IPS-18c (cell line): ENCODE results near the gene KIAA1328.

Source experiments
- H3K4me3 ChIP-seq: 2 replicates; pipeline ENCODE4 v1.7.0; 2013; ENCODE audit warnings: low read depth, mild to moderate bottlenecking, low read length, moderate library complexity; ENCODE audit not compliant: insufficient read depth
- H3K9me3 ChIP-seq: one replicate; pipeline ENCODE4 v1.6.1; 2013; ENCODE audit warnings: mild to moderate bottlenecking, low read length, moderate library complexity; ENCODE audit not compliant: control insufficient read depth, insufficient read depth

The KIAA1328 gene

DNA sequence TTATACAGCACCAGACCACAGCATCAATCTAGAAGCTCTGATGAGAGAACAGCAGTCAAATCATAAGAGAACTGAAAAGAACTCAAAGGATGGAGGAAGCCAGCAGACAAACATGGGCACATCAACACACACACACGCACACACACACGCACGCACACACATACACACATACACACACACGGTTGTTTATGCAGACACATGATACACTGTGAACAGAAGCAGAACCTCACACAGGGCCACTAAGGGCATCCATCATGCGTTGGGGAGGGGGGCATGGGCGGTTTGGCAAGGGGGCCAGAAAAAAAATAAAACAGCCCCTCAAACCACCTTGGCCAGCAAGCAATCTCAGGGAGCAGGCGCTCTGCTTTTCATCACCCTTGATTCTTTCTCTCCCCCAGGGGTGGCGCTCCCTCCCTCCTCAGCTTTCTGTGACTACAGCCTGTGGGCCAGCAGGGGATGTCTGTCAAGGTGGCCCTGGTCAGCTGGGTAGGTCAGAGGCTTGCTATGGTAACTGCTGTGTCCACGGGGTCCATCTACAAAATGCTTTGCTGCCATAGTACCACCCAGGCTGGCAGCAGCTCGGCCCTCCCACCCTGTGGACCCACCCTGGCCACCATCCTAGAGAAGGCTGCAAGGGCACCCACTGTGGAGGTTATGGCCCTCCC is 418.7 kb downstream of the KIAA1328 start:
- Histone ChIP-seq H3K4me3 (no peak overlapping the region), H3K9me3 (no peaks in the 10 kb centered on the region)

DNA sequence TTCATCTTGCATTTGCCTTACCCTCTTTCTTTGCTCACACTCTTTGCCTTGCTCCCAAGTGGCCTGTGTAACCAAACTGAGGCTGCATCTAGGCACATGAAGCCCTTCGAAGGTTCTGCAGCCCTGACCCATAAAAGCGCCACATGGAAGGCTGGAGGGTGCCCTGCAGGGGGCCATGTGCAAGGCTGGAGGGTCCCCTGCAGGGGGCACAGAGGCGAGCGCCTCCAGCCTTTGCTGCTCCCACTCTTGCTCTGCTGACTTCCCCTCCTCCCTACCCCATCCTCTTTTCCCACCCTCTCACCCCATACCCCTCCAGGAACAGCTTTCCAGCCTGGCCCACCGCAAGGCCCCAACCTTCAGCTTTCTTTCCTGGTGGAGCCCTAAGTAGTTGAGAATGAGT is 419.4 kb downstream of the KIAA1328 start:
- Histone ChIP-seq H3K4me3 (no peak overlapping the region), H3K9me3 (no peaks in the 10 kb centered on the region)

DNA sequence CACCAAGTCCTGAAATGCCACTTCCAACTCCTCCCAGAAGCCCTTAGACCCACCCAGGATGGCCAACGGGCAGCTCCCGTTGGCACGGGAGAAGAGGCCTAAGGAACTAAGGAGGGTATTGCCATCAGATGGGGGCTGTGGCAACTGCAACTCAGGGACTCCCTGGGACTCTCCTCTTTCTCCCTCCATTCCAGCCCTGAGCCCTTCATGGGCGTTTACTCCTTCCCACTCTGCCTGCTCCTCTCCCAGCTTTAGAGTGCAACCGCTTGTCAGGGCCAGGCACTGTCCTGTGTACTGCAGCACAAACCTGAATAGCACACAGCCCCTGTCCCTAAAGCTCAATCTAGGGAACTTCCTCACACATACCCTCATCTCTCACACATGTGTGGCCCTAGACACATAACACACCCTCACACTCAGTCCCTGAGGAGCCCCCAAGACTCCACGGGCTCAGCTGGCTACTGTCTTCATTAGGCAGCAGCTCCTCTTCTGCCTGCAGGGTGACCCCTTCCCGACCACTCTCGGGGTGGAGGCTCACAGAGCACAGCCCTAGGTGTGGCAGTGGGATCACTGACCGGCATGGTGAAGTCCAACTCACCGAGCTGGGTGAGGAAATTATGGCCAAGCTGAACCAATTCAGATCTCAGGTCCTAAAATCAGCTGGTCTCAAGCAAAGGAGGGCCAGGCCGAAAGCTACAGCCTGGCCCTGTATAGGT is 420.4 kb downstream of the KIAA1328 start:
- H3K9me3 ChIP-seq: no peaks in the 10 kb centered on the region
- no peak overlapping the region for H3K4me3 ChIP-seq

DNA sequence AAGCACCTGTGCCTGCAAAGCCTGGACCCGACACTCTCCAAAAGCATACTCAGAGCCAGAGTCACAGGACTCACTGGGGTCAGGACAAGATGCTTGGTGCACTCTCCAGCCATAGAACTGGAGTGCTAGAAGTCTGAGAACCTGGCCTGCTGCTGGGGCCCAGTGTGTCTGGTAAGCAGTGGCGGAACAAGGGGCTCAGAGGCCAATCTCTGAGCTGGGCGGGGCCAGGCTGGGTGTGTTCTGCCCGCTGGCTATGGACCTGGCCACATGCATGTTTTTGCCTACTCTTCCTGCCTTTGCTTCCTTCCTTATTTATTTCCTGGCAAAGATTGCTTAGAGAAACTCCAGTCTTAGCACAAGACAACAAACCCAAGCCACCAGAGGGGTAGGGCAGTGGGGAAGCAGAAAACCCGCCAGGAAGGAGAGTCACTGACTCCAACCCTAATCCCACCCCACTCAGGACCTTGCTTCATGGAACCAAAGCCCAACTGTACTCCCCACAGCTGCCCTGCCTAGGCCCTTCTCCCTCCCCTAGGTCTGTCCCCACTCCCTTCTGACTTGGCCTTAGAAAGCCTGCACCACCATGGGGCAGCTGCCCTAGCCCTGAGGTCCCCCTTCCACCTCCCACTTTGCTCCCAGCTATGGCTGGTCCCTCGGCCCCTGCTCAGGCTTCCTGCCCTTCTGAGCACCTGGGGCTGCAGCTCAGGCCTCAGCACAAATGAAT is 421.1 kb downstream of the KIAA1328 start:
- no peak overlapping the region for H3K4me3 ChIP-seq
- no peaks in the 10 kb centered on the region for H3K9me3 ChIP-seq

DNA sequence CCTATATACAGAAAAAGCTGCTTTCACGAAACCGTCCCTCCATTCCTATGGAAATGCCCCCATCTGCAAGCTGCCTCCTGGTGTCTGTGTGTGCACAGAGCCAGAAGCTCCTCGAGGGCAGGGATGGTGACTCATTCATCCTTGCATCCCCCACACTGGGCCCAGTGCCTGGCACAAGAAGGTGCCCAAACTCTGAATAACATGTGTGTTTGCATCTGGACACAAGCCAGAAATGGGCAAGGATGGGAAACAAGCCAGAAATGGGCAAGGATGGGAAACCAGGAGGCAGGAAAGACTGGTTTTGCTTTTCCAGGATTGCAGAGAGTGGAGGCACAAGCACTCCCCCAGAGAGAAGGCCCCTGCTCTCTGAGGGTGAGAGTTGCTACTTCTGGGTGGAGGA is 422.8 kb downstream of the KIAA1328 start:
- Histone ChIP-seq H3K4me3 (no peak overlapping the region), H3K9me3 (no peaks in the 10 kb centered on the region)

DNA sequence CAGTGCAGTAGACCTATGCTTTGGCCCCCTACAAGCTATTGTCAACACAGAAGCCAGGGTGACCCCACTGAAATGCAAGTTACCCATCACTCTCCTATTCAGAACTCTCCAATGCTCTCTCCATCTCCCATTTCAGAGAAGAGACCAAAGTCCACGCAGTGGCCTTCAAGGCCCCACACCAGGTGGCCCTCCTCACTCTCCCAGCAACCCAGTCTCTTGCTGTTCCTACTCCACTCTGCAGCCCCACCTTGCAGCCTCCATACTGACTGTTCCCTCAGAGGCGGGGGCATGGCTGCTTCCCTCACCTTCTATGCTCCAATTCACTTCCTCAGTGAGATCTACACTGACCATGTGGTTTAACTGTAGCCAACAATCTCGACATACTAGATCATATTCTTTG is 423.4 kb downstream of the KIAA1328 start:
- Histone ChIP-seq H3K4me3 (no peak overlapping the region), H3K9me3 (no peaks in the 10 kb centered on the region)

DNA sequence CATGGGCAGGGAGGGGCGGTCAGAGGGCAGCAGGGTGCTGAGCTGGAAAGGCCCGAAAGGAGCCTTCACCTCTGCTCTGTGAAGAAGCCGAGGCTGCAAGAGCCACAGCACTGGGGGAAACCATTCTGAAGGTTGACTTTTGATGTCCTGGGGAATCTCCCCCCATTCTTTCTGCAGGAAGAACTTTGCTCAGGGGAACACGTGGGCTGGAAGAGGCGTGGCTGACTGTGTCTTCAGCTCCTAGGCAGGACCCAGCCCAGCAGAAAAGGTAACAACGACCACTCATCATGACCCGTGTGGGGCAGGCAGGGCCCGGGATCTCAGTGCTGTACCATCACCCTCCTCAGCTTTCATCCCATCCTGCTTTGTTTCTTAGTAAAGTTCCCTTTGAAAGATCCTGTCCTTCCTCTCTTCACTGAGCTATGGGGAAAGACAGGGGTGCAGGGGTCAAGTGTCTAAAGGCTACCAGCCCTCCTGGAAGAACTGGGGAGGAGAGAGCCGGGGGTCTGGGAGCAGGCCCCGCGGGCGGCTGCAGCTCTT is 424.0 kb downstream of the KIAA1328 start:
- peak overlapping the region; percentile 53 for H3K4me3 ChIP-seq

DNA sequence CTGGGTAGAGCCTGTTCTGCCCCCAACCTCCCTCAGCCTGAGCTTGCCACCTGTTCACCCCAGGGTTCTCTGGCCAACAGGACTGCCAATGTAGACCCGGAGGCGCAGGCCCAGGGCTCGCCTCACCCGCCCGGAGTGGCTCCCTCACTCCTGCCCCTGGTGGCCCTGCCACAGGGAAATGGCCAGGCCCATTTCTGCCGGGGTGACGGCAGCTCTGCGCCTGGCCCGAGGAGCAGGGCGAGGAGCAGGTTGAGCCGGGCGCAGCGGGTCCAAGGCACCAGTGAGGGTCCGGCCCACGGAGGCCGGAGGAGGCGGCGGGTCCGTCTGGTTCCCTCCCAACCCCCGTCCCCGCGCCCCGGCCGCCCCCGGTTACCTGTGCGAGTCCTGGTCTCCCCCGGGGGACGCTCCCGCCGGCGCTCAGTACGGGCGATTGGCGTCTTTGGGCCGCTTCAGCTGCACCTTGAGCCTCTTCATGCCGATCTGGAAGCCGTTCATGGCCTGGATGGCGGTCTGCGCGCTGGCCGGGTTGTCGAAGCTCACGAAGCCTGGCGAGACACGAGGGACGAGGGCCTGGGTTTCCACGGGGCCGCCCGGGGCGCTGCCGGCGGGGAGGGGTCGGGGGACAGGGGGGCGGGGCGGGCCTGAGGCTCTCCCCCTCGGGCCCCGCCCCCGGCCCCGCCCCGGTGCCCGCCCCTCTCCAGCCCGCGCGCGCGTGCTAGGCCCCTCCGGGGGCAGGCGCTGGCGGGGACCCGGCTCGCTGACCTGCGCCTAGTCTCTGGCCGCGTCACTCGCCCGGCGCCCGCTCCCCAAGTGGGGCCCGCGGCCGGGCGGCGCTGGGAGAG is 424.7 kb downstream of the KIAA1328 start:
- Histone ChIP-seq H3K4me3 (peak overlapping the region; percentile 53), H3K9me3 (no peaks in the 10 kb centered on the region)

More for the DNA sequence above, 424.0 kb downstream of the KIAA1328 start:
- no peaks in the 10 kb centered on the region for H3K9me3 ChIP-seq

DNA sequence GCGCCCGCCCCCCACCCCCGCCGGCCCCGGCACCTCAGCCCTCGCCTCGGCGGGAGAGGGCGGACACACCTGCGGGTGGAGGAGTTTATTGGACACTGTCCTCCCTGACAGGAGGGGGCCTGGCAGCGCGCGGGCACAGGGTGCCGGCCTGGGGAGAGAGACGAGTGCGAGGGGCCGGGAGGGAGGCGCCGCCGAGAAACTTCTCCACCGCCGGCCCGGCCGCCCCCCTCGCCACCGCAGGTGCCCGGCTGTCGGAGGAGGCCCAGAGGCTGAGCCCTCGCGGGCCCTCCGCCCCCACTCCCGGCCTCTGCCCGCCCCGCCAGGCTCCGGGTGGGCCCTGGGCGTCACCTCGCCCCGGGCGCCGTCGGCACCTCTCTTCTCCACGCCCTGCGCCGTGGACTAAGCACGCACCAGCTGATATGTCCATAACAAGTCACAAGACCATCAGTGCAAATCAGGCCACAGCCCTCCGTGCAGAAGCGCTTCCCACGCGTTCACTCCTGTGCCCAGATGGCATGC is 425.4 kb downstream of the KIAA1328 start:
- Histone ChIP-seq H3K9me3 (no peaks in the 10 kb centered on the region), H3K4me3 (peak overlapping the region; percentile 46)

DNA sequence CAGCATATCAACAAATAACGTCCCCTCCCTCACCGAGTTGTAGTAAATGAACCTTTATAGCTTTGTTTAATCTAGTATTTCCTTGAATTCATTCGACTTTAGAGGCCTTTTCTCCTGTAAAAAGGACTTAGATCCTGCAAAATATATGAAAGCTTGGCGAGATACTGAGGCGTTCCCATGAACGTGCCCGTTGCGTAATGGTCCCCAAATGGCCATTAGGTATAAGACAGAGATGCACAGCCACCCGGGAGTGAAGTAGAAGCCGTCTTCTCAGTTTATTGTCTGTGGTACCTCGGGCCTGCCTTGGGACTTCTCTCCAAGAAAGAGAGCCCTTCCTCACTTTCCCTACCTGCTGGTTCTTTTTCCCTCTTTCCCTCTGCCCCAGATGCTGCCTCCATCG is 426.0 kb downstream of the KIAA1328 start:
- H3K9me3 ChIP-seq: no peaks in the 10 kb centered on the region
- no peak overlapping the region for H3K4me3 ChIP-seq

DNA sequence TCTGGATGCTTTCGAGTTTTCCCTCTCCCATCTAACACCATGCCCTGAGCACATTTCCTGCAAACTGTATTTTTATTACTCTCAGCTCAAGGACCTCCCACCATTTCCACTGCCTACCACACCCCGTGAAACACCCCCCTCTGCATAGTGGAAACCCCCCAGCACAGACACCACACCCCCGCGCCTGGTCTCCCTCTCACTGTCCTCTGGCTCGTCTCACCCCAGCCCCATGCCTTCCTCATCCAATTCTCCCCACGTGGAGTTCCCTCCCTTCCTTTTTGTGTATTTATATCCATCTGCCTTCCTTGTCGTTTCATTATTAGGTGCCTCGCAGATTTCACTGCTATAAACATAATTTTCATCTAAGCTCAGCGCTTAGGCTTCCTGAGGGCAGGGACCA is 429.2 kb downstream of the KIAA1328 start:
- H3K9me3 ChIP-seq: no peaks in the 10 kb centered on the region
- no peak overlapping the region for H3K4me3 ChIP-seq

DNA sequence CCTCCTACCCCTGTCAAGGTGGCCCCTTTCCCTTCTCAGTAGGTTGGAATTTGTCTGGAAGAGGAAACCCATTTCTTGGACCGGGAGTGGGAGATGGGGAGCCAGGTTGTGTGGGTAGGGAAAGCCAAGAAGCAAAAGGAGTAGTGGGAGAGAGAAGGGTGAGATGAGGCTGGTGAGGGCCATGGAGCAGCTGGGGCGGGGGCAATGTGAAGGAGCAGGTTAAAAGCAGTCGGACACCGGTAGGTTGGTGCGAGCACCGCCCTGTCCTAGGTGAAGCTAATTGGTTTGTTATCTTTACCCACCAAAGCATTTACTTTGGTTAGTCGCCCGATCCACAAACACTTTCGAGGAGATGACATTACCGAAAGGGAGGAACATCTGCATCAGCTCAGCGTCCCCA is 429.9 kb downstream of the KIAA1328 start:
- Histone ChIP-seq H3K9me3 (no peaks in the 10 kb centered on the region), H3K4me3 (no peak overlapping the region)

DNA sequence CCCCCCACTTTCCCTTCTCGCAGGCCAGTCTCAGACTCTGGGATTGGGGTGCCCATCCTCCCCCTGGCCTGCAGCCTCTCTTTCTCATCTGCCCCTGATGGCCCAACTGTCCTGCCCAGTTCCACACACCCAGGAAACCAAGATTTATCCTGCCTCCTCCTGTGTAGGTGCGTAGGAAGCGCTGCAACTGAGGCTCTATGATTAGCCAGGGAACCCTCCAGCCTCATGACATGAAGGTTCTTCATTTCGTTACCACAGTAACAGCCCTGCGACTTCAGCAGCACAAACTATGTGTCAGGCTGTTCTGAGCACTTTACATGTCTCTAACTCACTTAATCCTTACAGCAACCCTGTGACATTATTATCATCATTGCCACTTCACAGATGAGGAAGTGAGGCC is 430.8 kb downstream of the KIAA1328 start:
- no peaks in the 10 kb centered on the region for H3K9me3 ChIP-seq
- no peak overlapping the region for H3K4me3 ChIP-seq

DNA sequence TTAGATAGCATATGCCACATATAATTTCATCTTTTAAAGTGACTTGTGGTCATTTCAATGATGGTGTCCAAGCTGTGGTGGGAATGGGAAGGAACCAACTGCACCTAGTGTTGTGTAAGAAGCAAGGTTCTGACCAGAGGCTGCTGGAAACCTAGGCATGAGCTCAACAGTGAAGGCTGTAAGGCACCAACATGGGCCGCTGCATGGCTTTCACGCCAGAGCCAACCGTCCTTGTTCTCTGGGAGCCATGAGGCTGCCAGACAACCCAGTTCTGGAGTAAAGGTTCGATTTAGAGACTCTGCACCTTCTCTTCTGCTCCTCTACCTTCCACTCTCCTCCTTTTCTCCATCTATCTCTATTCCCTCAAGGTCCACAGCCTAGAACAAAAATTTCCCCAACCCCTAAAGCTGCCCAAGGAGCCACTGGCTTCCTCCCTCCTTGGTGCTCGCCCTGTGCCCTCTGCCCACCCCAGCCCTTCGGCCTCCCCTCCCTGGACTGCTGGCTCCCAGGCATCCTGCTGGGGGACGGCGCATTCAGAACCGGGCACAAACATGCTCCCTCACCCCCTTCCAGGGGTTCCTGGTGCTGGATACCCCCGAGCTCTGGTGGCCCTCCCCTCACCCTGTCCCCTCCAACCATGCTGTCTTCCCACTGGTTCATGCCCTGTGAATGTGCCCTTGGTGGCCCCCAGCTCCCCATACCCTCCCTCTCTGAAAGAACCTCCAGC is 431.6 kb downstream of the KIAA1328 start:
- Histone ChIP-seq H3K4me3 (no peak overlapping the region), H3K9me3 (no peaks in the 10 kb centered on the region)

DNA sequence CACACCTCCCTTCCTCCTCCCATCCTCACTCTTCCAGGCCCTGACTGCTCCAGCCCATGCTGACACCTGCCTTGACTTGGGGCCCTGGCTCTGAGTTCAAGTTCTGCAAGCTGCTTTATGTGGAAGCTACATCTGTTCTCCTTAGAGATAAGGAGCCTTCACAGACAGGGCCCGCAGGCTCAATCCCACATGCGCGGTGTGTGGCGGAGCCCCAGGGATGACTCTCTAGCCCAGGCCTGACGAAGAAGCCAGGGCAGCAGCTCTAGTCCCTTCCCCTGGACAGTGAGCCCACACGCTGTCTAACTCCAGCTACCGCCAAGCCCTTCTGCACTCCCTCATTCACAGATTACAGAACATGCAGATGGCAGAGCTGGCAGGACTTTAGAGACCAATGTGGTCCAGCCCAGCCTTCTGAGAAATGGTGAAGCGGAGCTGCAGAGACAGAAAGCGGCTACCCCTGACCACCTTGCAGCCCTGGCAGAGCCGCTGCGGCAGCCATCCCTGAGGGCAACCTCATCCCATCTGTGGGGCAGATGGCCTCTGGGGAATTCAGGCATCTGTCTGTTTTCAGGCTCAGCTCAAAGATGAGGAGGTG is 432.4 kb downstream of the KIAA1328 start:
- Histone ChIP-seq H3K4me3 (no peak overlapping the region), H3K9me3 (no peaks in the 10 kb centered on the region)

DNA sequence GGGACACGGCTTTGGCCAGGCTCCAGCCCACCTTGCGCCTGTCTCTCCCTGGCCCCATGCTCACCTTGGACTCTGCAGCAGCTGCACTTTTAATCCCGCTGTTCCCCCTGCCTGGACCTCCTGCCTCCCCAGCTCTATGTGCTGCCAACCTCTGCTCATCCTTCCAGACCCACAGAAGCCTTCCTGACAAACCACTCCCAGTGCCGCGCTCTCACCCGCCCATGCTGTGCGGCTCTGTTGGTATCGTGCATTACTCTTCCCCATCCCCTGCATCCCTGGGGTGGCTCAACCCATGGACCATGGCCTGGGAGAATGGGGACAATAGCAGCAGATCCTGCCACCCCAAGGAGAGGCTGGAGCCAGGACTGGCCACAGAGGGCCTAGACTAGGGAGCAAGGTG is 433.1 kb downstream of the KIAA1328 start:
- H3K9me3 ChIP-seq: no peaks in the 10 kb centered on the region
- no peak overlapping the region for H3K4me3 ChIP-seq
